Astrocyte (in vitro differentiated cells and primary cell): ENCODE measurements around the gene EIF4G3. TPM values are rescaled to one million over a fixed set of nuclear protein-coding genes. Genes with fewer than 3 reads are reported as not detected.
A peak's percentile ranks its signal among the peaks of the same experiment; 100 is the strongest.
"Not testable (repeated sequence)": the region's sequence is repeated elsewhere in the genome, so short reads cannot be mapped to it uniquely, and the experiment has no call there.

Experiments used
- DNase-seq: peaks from one replicate; pipeline ENCODE4 v3.0.0-alpha.2; 2010; ENCODE audit warnings: low read depth
- FAIRE-seq: peaks from 2 replicates; lab custom pipeline; 2011; peaks lifted over from hg19 to GRCh38; lab: Jason Lieb, UNC
- H2AFZ ChIP-seq: 2 replicates; pipeline ENCODE4 v1.6.0; 2012; ENCODE audit warnings: low read depth, low read length, inconsistent platforms
- H3K27ac ChIP-seq: 2 replicates; pipeline ENCODE4 v1.5.1; 2011; ENCODE audit warnings: low read depth, low read length, inconsistent platforms
- H3K27me3 ChIP-seq: 2 replicates; pipeline ENCODE4 v1.6.0; 2011; ENCODE audit warnings: low read length, inconsistent platforms; ENCODE audit not compliant: insufficient read depth
- H3K36me3 ChIP-seq: 2 replicates; pipeline ENCODE4 v1.5.1; 2011; ENCODE audit warnings: low read length, inconsistent platforms; ENCODE audit not compliant: insufficient read depth
- H3K4me1 ChIP-seq: 2 replicates; pipeline ENCODE4 v1.5.1; 2011; ENCODE audit warnings: low read length, inconsistent platforms; ENCODE audit not compliant: insufficient read depth
- H3K4me2 ChIP-seq: 2 replicates; pipeline ENCODE4 v1.6.0; 2012; ENCODE audit warnings: low read length, inconsistent platforms
- H3K4me3 ChIP-seq: 2 replicates; pipeline ENCODE4 v1.5.1; 2011; ENCODE audit warnings: low read depth, mild to moderate bottlenecking, low read length, inconsistent platforms; ENCODE audit not compliant: insufficient read depth
- H3K79me2 ChIP-seq: 2 replicates; pipeline ENCODE4 v1.6.0; 2012; ENCODE audit warnings: mild to moderate bottlenecking, low read length, inconsistent platforms; ENCODE audit not compliant: insufficient read depth
- H3K9ac ChIP-seq: 2 replicates; pipeline ENCODE4 v1.6.0; 2012; ENCODE audit warnings: mild to moderate bottlenecking, low read length, inconsistent platforms
- H3K9me3 ChIP-seq: 2 replicates; pipeline ENCODE4 v1.5.1; 2012; ENCODE audit warnings: low read depth, mild to moderate bottlenecking, low read length, inconsistent platforms; ENCODE audit not compliant: insufficient read depth
- H4K20me1 ChIP-seq: 2 replicates; pipeline ENCODE4 v1.6.0; 2012; ENCODE audit warnings: low read length, inconsistent platforms; ENCODE audit not compliant: insufficient read depth
- H3K27ac Mint-ChIP-seq: one replicate; pipeline ENCODE4 v1.8.0; 2021; ENCODE audit warnings: mild to moderate bottlenecking, mixed read lengths; ENCODE audit not compliant: unreplicated experiment
- H3K27me3 Mint-ChIP-seq: one replicate; pipeline ENCODE4 v1.8.0; 2021; ENCODE audit warnings: low read depth, mixed read lengths; ENCODE audit not compliant: unreplicated experiment
- H3K36me3 Mint-ChIP-seq: one replicate; pipeline ENCODE4 v1.8.0; 2021; ENCODE audit warnings: low read depth, mixed read lengths; ENCODE audit not compliant: unreplicated experiment
- H3K4me1 Mint-ChIP-seq: one replicate; pipeline ENCODE4 v1.8.0; 2021; ENCODE audit warnings: low read depth, mixed read lengths; ENCODE audit not compliant: unreplicated experiment
- H3K4me3 Mint-ChIP-seq: one replicate; pipeline ENCODE4 v1.8.0; 2021; ENCODE audit warnings: mild to moderate bottlenecking, moderate library complexity, mixed read lengths; ENCODE audit not compliant: unreplicated experiment
- H3K9me3 Mint-ChIP-seq: one replicate; pipeline ENCODE4 v1.8.0; 2021; ENCODE audit warnings: mild to moderate bottlenecking, mixed read lengths; ENCODE audit not compliant: unreplicated experiment
- CTCF ChIP-seq: IDR thresholded peaks from 2 replicates; pipeline ENCODE4 v1.5.1; 2011; ENCODE audit warnings: low read depth, mild to moderate bottlenecking, inconsistent platforms, low read length, moderate library complexity; ENCODE audit not compliant: insufficient read depth
- EZH2 ChIP-seq: IDR thresholded peaks from 2 replicates; pipeline ENCODE4 v1.6.1; 2012; ENCODE audit warnings: mild to moderate bottlenecking, low read length, inconsistent platforms; ENCODE audit not compliant: insufficient read depth
- total RNA-seq: library from RNA; stranded (reverse); gene quantifications from 2 replicates; pipeline ENCODE4 v1.2.1, GENCODE V29; 2021

EIF4G3 gene
- total RNA-seq, 1 donor from 2014 or later = 76.1 TPM

GRCh38 chr1:21206117-21206516, 29.4 kb upstream of the EIF4G3 start:
- Histone ChIP-seq H3K4me2 (no peak overlapping the region), H2AFZ (no peak overlapping the region), H3K9ac (no peak overlapping the region), H3K9me3 (no peaks in the 10 kb centered on the region), H3K36me3 (no peaks in the 10 kb centered on the region), H3K79me2 (no peaks in the 10 kb centered on the region), H3K4me1 (no peaks in the 10 kb centered on the region), H4K20me1 (no peaks in the 10 kb centered on the region), H3K4me3 (no peak overlapping the region), H3K27ac (no peak overlapping the region), H3K27me3 (no peaks in the 10 kb centered on the region)
- H3K4me1 Mint-ChIP-seq = no peaks in the 10 kb centered on the region
- DNase-seq (peak; percentile 65), FAIRE-seq (no peak)
- peaks cover 2% of the 10 kb centered on the region for H3K27me3 Mint-ChIP-seq
- H3K4me3 Mint-ChIP-seq = no peak overlapping the region
- TF ChIP-seq EZH2 = no peak
- no peaks in the 10 kb centered on the region for H3K9me3 Mint-ChIP-seq
- H3K36me3 Mint-ChIP-seq = no peaks in the 10 kb centered on the region
- no peak overlapping the region for H3K27ac Mint-ChIP-seq

DNA sequence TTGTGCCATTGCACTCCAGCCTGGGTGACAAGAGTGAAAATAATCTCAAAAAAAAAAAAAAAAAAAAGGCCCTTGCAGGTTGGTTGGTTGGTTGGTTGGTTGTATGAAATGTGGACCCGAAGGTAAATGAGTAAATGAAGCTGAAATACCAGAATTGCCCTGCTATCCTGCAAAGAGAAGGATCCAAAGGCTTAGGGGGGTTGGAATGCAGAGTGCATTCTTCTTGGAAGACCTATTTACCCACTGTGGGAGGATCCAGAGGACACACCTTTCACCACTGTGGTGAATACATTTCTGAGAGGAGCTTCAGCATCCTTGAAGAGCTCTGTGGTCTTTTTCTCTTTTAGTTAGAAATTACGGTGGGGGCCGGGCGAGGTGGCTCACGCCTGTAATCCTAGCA, 28.7 kb upstream of the EIF4G3 start:
- DNase-seq (no peak), FAIRE-seq (no peak)
- H3K79me2 ChIP-seq = no peaks in the 10 kb centered on the region
- H4K20me1 ChIP-seq = no peaks in the 10 kb centered on the region
- TF ChIP-seq CTCF (no peak), EZH2 (no peak)
- H3K27ac ChIP-seq = no peak overlapping the region
- Mint-ChIP-seq H3K4me1 (peaks cover 3% of the 10 kb centered on the region), H3K27me3 (peaks cover 2% of the 10 kb centered on the region), H3K27ac (no peak overlapping the region), H3K4me3 (no peak overlapping the region), H3K36me3 (no peaks in the 10 kb centered on the region), H3K9me3 (no peaks in the 10 kb centered on the region)
- H3K9me3 ChIP-seq = no peaks in the 10 kb centered on the region
- H2AFZ ChIP-seq = no peak overlapping the region
- H3K27me3 ChIP-seq = no peaks in the 10 kb centered on the region
- H3K4me3 ChIP-seq = no peak overlapping the region
- no peaks in the 10 kb centered on the region for H3K36me3 ChIP-seq
- no peak overlapping the region for H3K9ac ChIP-seq
- H3K4me2 ChIP-seq = no peak overlapping the region
- H3K4me1 ChIP-seq = no peaks in the 10 kb centered on the region

GRCh38 chr1:21201650-21202049, 25.0 kb upstream of the EIF4G3 start:
- DNase-seq (no peak), FAIRE-seq (peak; percentile 26)
- Mint-ChIP-seq H3K4me1 (peaks cover 3% of the 10 kb centered on the region), H3K27me3 (peaks cover 13% of the 10 kb centered on the region), H3K4me3 (no peak overlapping the region), H3K27ac (no peak overlapping the region), H3K36me3 (no peaks in the 10 kb centered on the region), H3K9me3 (no peaks in the 10 kb centered on the region)
- no peaks in the 10 kb centered on the region for H3K79me2 ChIP-seq
- H3K36me3 ChIP-seq = no peaks in the 10 kb centered on the region
- no peaks in the 10 kb centered on the region for H3K4me1 ChIP-seq
- no peaks in the 10 kb centered on the region for H3K27me3 ChIP-seq
- H3K9ac ChIP-seq = no peak overlapping the region
- TF ChIP-seq CTCF (no peak), EZH2 (no peak)
- H4K20me1 ChIP-seq = no peaks in the 10 kb centered on the region
- H3K27ac ChIP-seq = no peak overlapping the region
- no peaks in the 10 kb centered on the region for H3K9me3 ChIP-seq
- H3K4me3 ChIP-seq = no peak overlapping the region
- H2AFZ ChIP-seq = no peak overlapping the region
- no peak overlapping the region for H3K4me2 ChIP-seq

GRCh38 chr1:21201238-21201637, 24.5 kb upstream of the EIF4G3 start:
- H2AFZ ChIP-seq, H3K36me3 ChIP-seq, H3K9me3 ChIP-seq, H3K4me1 Mint-ChIP-seq, H3K27ac Mint-ChIP-seq, H4K20me1 ChIP-seq, H3K4me1 ChIP-seq, H3K27ac ChIP-seq, H3K9me3 Mint-ChIP-seq, H3K27me3 ChIP-seq, H3K79me2 ChIP-seq, H3K4me2 ChIP-seq, DNase-seq, H3K9ac ChIP-seq, H3K36me3 Mint-ChIP-seq, H3K4me3 ChIP-seq, H3K4me3 Mint-ChIP-seq: not testable (repeated sequence)
- FAIRE-seq = peak; percentile 64
- H3K27me3 Mint-ChIP-seq = peaks cover 13% of the 10 kb centered on the region
